Hepatocyte (in vitro differentiated cells): ENCODE results near the gene HS3ST1.

Source experiments
- EZH2 ChIP-seq: fragments of 200-600 bp; sonication (generic); IDR thresholded peaks from 2 replicates; pipeline ENCODE4 v1.6.1; 2016; ENCODE audit warnings: antibody characterized with exemption, mild to moderate bottlenecking, borderline replicate concordance
- EZH2phosphoT487 ChIP-seq: fragments of 200-600 bp; sonication (generic); IDR thresholded peaks from one replicate; pipeline ENCODE4 v1.6.1; 2018; ENCODE audit warnings: antibody characterized with exemption, mild to moderate bottlenecking, low read depth, moderate library complexity; ENCODE audit not compliant: unreplicated experiment, severe bottlenecking
- TF ChIP-seq, protein P1 (sequence below): fragments of 200-600 bp; sonication (generic); IDR thresholded peaks from 2 replicates; pipeline ENCODE4 v1.5.1; 2016; ENCODE audit warnings: antibody characterized with exemption, mild to moderate bottlenecking; ENCODE audit not compliant: poor library complexity

DNA sequence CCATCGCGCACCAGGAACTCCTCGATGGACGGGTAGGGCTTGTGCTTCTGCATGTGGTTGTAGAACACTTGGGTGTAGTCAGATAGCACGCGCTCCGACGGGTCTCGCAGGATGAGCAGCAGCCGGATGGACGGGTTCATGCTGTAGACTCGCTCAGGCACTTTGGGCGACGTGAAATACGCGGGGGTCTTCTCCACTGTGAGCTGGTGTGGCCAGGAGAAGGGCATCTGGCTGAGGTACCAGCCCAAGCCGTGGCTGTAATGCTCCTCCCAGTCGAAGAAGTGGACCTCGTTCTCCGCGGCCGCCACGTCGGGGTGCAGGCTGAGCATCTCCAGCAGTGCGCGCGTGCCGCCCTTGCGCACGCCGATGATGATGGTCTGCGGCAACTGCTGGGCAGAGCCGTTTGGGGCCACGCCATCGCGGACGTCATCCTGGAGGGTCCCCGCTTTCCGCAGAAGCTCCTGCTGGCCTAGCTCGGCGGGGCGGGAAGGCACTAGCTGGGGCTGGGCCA lies 29.2 kb downstream of the HS3ST1 start:
- TF ChIP-seq, protein P1, sequence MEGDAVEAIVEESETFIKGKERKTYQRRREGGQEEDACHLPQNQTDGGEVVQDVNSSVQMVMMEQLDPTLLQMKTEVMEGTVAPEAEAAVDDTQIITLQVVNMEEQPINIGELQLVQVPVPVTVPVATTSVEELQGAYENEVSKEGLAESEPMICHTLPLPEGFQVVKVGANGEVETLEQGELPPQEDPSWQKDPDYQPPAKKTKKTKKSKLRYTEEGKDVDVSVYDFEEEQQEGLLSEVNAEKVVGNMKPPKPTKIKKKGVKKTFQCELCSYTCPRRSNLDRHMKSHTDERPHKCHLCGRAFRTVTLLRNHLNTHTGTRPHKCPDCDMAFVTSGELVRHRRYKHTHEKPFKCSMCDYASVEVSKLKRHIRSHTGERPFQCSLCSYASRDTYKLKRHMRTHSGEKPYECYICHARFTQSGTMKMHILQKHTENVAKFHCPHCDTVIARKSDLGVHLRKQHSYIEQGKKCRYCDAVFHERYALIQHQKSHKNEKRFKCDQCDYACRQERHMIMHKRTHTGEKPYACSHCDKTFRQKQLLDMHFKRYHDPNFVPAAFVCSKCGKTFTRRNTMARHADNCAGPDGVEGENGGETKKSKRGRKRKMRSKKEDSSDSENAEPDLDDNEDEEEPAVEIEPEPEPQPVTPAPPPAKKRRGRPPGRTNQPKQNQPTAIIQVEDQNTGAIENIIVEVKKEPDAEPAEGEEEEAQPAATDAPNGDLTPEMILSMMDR = no peak
- TF ChIP-seq EZH2phosphoT487 = no peak
- TF ChIP-seq EZH2 = no peak
